Measurements from ENCODE around the gene SYNE3. TPM values are rescaled to one million over a fixed set of nuclear protein-coding genes. Genes with fewer than 3 reads are reported as not detected.

Gene SYNE3
- total and polyA plus RNA-seq, 2 donors (not counting 1 experiment from before 2014, with no cell fraction given): 17.8 to 76.1 TPM

GRCh38 chr14:95522116-95522515, 5.7 kb upstream of the SYNE3 start:
- intact Hi-C loops (cut with micrococcal nuclease): no loop called here
- H3K4me3 ChIP-seq (ENCODE audit: control extremely low read depth in 1 of 5, extremely low read depth in 1 of 5, insufficient read depth in 1 of 5, low read depth in 2 of 5, low read length in 4 of 5): no peak overlapping the region

GRCh38 chr14:95521001-95521400, 4.6 kb upstream of the SYNE3 start:
- intact Hi-C loops (cut with micrococcal nuclease): no loop called here
- H3K27ac Mint-ChIP-seq: no peak overlapping the region

More at GRCh38 chr14:95522116-95522515, 5.7 kb upstream of the SYNE3 start:
- H4K20me1 ChIP-seq (ENCODE audit: control insufficient read depth, insufficient read depth, low read length, poor library complexity, severe bottlenecking): no peaks in the 10 kb centered on the region
- no peak overlapping the region for H3K4me3 Mint-ChIP-seq
- 100% methylated on average over 7 of the region's 11 CpGs for WGBS (ENCODE audit: insufficient coverage)
- H3K27ac ChIP-seq (ENCODE audit: low read length in 2 of 2): no peak overlapping the region
- H3K4me1 ChIP-seq (ENCODE audit: control insufficient read depth in 2 of 2, insufficient read depth in 2 of 2, low read length in 2 of 2): peaks cover 42 to 64% of the 10 kb centered on the region in 2 donors
- H3K4me1 Mint-ChIP-seq: peaks cover 56% of the 10 kb centered on the region
- H3K4me2 ChIP-seq (replicated peaks; ENCODE audit: low read depth, low read length, poor library complexity, severe bottlenecking): no peak overlapping the region
- no peak for TF ChIP-seq EZH2 (IDR thresholded peaks at IDR 0.05; ENCODE audit: borderline replicate concordance, insufficient read depth, low read depth, low read length, poor library complexity, severe bottlenecking)
- TF ChIP-seq CTCF (IDR thresholded peaks at IDR 0.05): no peak
- ATAC-seq (ENCODE audit: low read depth) (no peak), DNase-seq (no peak)
- H3K27me3 Mint-ChIP-seq: no peaks in the 10 kb centered on the region
- H3K36me3 ChIP-seq (replicated peaks in 1 of 2; ENCODE audit: control extremely low read depth in 1 of 2, control insufficient read depth in 1 of 2, extremely low read depth in 1 of 2, insufficient read depth in 2 of 2, low read length in 1 of 2): no peaks in the 10 kb centered on the region
- no peaks in the 10 kb centered on the region for H3K9me3 Mint-ChIP-seq (ENCODE audit: insufficient read depth)
- H3K79me2 ChIP-seq (ENCODE audit: control insufficient read depth, insufficient read depth, low read length): no peaks in the 10 kb centered on the region
- no peak overlapping the region for H2AFZ ChIP-seq (ENCODE audit: insufficient read depth, low read depth, low read length, poor library complexity, severe bottlenecking)
- H3K9ac ChIP-seq (ENCODE audit: low read length): no peak overlapping the region
- CTCF ChIA-PET: interaction anchor here (1.0 to 7.8 kb wide), 5 partner anchors 13 to 95 kb away, joined by 4 to 101 read pairs (median 14); partner anchors contain the start of gene GLRX5
- no peaks in the 10 kb centered on the region for H3K9me3 ChIP-seq (ENCODE audit: control extremely low read depth in 1 of 3, control insufficient read depth in 2 of 3, insufficient read depth in 1 of 3, low read length in 2 of 3)
- no peaks in the 10 kb centered on the region for H3K27me3 ChIP-seq (replicated peaks in 1 of 4; ENCODE audit: control extremely low read depth in 1 of 4, control insufficient read depth in 3 of 4, insufficient read depth in 4 of 4, low read length in 3 of 4)
- H3K27ac Mint-ChIP-seq: no peak overlapping the region
- POLR2A ChIA-PET: no interaction called here

More at GRCh38 chr14:95521001-95521400, 4.6 kb upstream of the SYNE3 start:
- DNase-seq (no peak), ATAC-seq (ENCODE audit: low read depth) (no peak)
- ChIA-PET POLR2A (interaction anchor here (0.6 to 0.7 kb wide), 2 partner anchors 95 to 202 kb away, joined by 4 to 5 read pairs; no protein-coding TSS in a partner anchor), CTCF (interaction anchor here (1.0 to 7.8 kb wide), 4 partner anchors 54 to 78 kb away, joined by 3 to 101 read pairs (median 7); no protein-coding TSS in a partner anchor)
- H3K9ac ChIP-seq (ENCODE audit: low read length): no peak overlapping the region
- no peak overlapping the region for H3K27ac ChIP-seq (ENCODE audit: low read length in 2 of 2)
- no CpG with 5 or more reads among the region's 4 CpGs for WGBS (ENCODE audit: insufficient coverage)
- no peaks in the 10 kb centered on the region for H3K27me3 ChIP-seq (replicated peaks in 1 of 4; ENCODE audit: control extremely low read depth in 1 of 4, control insufficient read depth in 3 of 4, insufficient read depth in 4 of 4, low read length in 3 of 4)
- H4K20me1 ChIP-seq (ENCODE audit: control insufficient read depth, insufficient read depth, low read length, poor library complexity, severe bottlenecking): no peaks in the 10 kb centered on the region
- TF ChIP-seq CTCF (IDR thresholded peaks at IDR 0.05) (no peak), EZH2 (IDR thresholded peaks at IDR 0.05; ENCODE audit: borderline replicate concordance, insufficient read depth, low read depth, low read length, poor library complexity, severe bottlenecking) (no peak)
- H3K79me2 ChIP-seq (ENCODE audit: control insufficient read depth, insufficient read depth, low read length): peaks cover under 1% of the 10 kb centered on the region
- H3K36me3 ChIP-seq (replicated peaks in 1 of 2; ENCODE audit: control extremely low read depth in 1 of 2, control insufficient read depth in 1 of 2, extremely low read depth in 1 of 2, insufficient read depth in 2 of 2, low read length in 1 of 2): no peaks in the 10 kb centered on the region
- H3K4me1 ChIP-seq (ENCODE audit: control insufficient read depth in 2 of 2, insufficient read depth in 2 of 2, low read length in 2 of 2): peaks cover 47 to 70% of the 10 kb centered on the region in 2 donors
- no peaks in the 10 kb centered on the region for H3K27me3 Mint-ChIP-seq
- no peak overlapping the region for H3K4me3 Mint-ChIP-seq
- H3K4me3 ChIP-seq (ENCODE audit: control extremely low read depth in 1 of 5, extremely low read depth in 1 of 5, insufficient read depth in 1 of 5, low read depth in 2 of 5, low read length in 4 of 5): no peak overlapping the region
- no peaks in the 10 kb centered on the region for H3K9me3 Mint-ChIP-seq (ENCODE audit: insufficient read depth)
- H3K9me3 ChIP-seq (ENCODE audit: control extremely low read depth in 1 of 3, control insufficient read depth in 2 of 3, insufficient read depth in 1 of 3, low read length in 2 of 3): no peaks in the 10 kb centered on the region
- no peak overlapping the region for H3K4me2 ChIP-seq (replicated peaks; ENCODE audit: low read depth, low read length, poor library complexity, severe bottlenecking)
- peaks cover 59% of the 10 kb centered on the region for H3K4me1 Mint-ChIP-seq
- H2AFZ ChIP-seq (ENCODE audit: insufficient read depth, low read depth, low read length, poor library complexity, severe bottlenecking): no peak overlapping the region

Data from B cell (primary cell).